OCI-LY7 (cell line): ENCODE data around the gene SATL1. TPM values are rescaled to one million over a fixed set of nuclear protein-coding genes. Genes with fewer than 3 reads are reported as not detected.
"Not testable (repeated sequence)": the region's sequence is repeated elsewhere in the genome, so short reads cannot be mapped to it uniquely, and the experiment has no call there.

Experiments used
- Bru-seq: library from RNA; stranded (reverse); fragments of 400-500 nt; gene quantifications from one replicate; lab custom pipeline; 2021; lab: Mats Ljungman, UMichigan
- BruChase-seq, 2 experiments: library from RNA; stranded (reverse); fragments of 400-500 nt; gene quantifications; one replicate each; lab custom pipeline; 2021; lab: Mats Ljungman, UMichigan
- BruUV-seq: library from RNA; stranded (reverse); fragments of 400-500 nt; replicated peaks from 2 replicates; lab custom pipeline; 2021; lab: Mats Ljungman, UMichigan
- CTCF ChIA-PET: fragments of 300-600 bp; sonication (Branson Sonifier 250); formaldehyde crosslinking; loops from one replicate; lab custom pipeline; 2022; ENCODE audit warnings: antibody characterized with exemption; ENCODE audit not compliant: unreplicated experiment; lab: Charles Lee
- POLR2A ChIA-PET: fragments of 300-600 bp; sonication (Branson Sonifier 250); formaldehyde crosslinking; loops from one replicate; lab custom pipeline; 2022; ENCODE audit warnings: antibody characterized with exemption; lab: Charles Lee
- DNase-seq: peaks from one replicate; pipeline ENCODE4 v3.0.0-alpha.2; 2015; ENCODE audit warnings: low spot score
- H2AFZ ChIP-seq: fragments of 200-600 bp; sonication (generic), shearing (Covaris generic); 2 replicates; pipeline ENCODE4 v1.6.1; 2014; ENCODE audit warnings: mild to moderate bottlenecking, antibody characterized with exemption, low read length, moderate library complexity
- H3K27ac ChIP-seq: fragments of 200-600 bp; sonication (generic); 2 replicates; pipeline ENCODE4 v1.5.1; 2014; ENCODE audit warnings: mixed run types, low read depth, mild to moderate bottlenecking, moderate library complexity, low read length, inconsistent platforms; ENCODE audit not compliant: poor library complexity, severe bottlenecking
- H3K36me3 ChIP-seq: fragments of 200-600 bp; sonication (generic); 2 replicates; pipeline ENCODE4 v1.6.1; 2014; ENCODE audit warnings: mild to moderate bottlenecking, antibody characterized with exemption, low read length, moderate library complexity, mixed read lengths; ENCODE audit not compliant: insufficient read depth
- H3K4me1 ChIP-seq: fragments of 200-600 bp; sonication (generic); 2 replicates; pipeline ENCODE4 v1.5.1; 2014; ENCODE audit warnings: mild to moderate bottlenecking, low read length; ENCODE audit not compliant: insufficient read depth, poor library complexity, severe bottlenecking
- H3K4me2 ChIP-seq: fragments of 200-600 bp; sonication (generic); 2 replicates; pipeline ENCODE4 v1.6.1; 2014; ENCODE audit warnings: mild to moderate bottlenecking, low read length
- H3K4me3 ChIP-seq: fragments of 200-600 bp; sonication (generic); 2 replicates; pipeline ENCODE4 v1.5.1; 2014; ENCODE audit warnings: mild to moderate bottlenecking, low read depth, low read length; ENCODE audit not compliant: poor library complexity, severe bottlenecking
- H3K79me2 ChIP-seq: fragments of 200-600 bp; sonication (generic); 2 replicates; pipeline ENCODE4 v1.6.1; 2016; ENCODE audit warnings: low read depth, mild to moderate bottlenecking, low read length, moderate library complexity, mixed read lengths; ENCODE audit not compliant: insufficient read depth
- H3K9me2 ChIP-seq: fragments of 200-600 bp; sonication (generic); 2 replicates; pipeline ENCODE4 v1.6.1; 2016; ENCODE audit warnings: mild to moderate bottlenecking, low read length, mixed read lengths; ENCODE audit not compliant: insufficient read depth
- H3K9me3 ChIP-seq: fragments of 200-600 bp; sonication (generic); 2 replicates; pipeline ENCODE4 v1.6.1; 2014; ENCODE audit warnings: mild to moderate bottlenecking, mixed run types, low read length, mixed read lengths
- H4K20me1 ChIP-seq: fragments of 200-600 bp; sonication (generic); 2 replicates; pipeline ENCODE4 v1.6.1; 2014; ENCODE audit warnings: mild to moderate bottlenecking, antibody characterized with exemption, low read length, moderate library complexity, mixed read lengths; ENCODE audit not compliant: insufficient read depth
- CTCF ChIP-seq: fragments of 200-600 bp; sonication (generic); conservative IDR thresholded peaks from 2 replicates; pipeline ENCODE4 v1.5.1; 2014; ENCODE audit warnings: mild to moderate bottlenecking, antibody characterized with exemption, low read length, moderate library complexity, mixed read lengths
- EZH2phosphoT487 ChIP-seq: fragments of 200-600 bp; sonication (generic); IDR thresholded peaks from 2 replicates; pipeline ENCODE4 v1.6.1; 2018; ENCODE audit warnings: low read depth, borderline replicate concordance, mild to moderate bottlenecking, mixed run types, antibody characterized with exemption, low read length, moderate library complexity, mixed read lengths
- intact Hi-C: fragments of 100-400 bp; cut with micrococcal nuclease; formaldehyde crosslinking; loops from one replicate; pipeline ENCODE4 v1.10.0; 2022; ENCODE audit not compliant: unreplicated experiment
- long read RNA-seq: library from polyadenylated mRNA; stranded (forward); transcript quantifications from one replicate; pipeline ENCODE4 v2.0.0, GENCODE V29; 2022
- total RNA-seq, 2 experiments: library from RNA; depleted of rRNA in 1 of 2; stranded (reverse); fragments of >200 nt in 1 of 2; shearing (Covaris generic) in 1 of 2; gene quantifications; 2 replicates each; pipeline ENCODE4 v1.2.3, GENCODE V29; 2014 to 2022

The SATL1 gene
- total RNA-seq (2014; rRNA removed; shearing (Covaris generic)) (0.08 TPM in 1 of 2 replicates, not detected in the other), total RNA-seq (2022) (0.17 TPM in 1 of 2 replicates, not detected in the other), Bru-seq, nascent RNA (percentile 19 among the genes with signal in this experiment), BruChase-seq, experiment 1, labeled RNA remaining after a 6-hour chase (percentile 14 among the genes with signal in this experiment), BruChase-seq, experiment 2, labeled RNA remaining after a 2-hour chase (percentile 17 among the genes with signal in this experiment)
- long read RNA-seq, partial matches to known transcripts: 0 of 1 reads
- long read RNA-seq, other reads (novel, unspliced or antisense): 1 of 1 reads

- Histone ChIP-seq H3K9me3 (no peaks in the 10 kb centered on the region), H3K4me3 (peak within 1 kb of the TSS; percentile 87), H4K20me1 (no peaks in the 10 kb centered on the region), H3K4me1 (peaks cover 3% of the 10 kb centered on the region), H3K9me2 (no peaks in the 10 kb centered on the region), H3K4me2 (peak within 1 kb of the TSS; percentile 79), H2AFZ (peak within 1 kb of the TSS; percentile 72), H3K79me2 (peaks cover 26% of the 10 kb centered on the region), H3K36me3 (peaks cover 6% of the 10 kb centered on the region; the same call in 1 of the 2 replicates), H3K27ac (peak within 1 kb of the TSS; percentile 27)
- no peak for TF ChIP-seq EZH2phosphoT487
- TF ChIP-seq CTCF: no peak
- no TSS peak for BruUV-seq
- ChIA-PET POLR2A (interaction anchor here (0.7 to 1.7 kb wide), 2 partner anchors 105 to 133 kb away, joined by 3 to 7 read pairs; no protein-coding TSS in a partner anchor), CTCF (no interaction called here)
- intact Hi-C loops: loop anchor here (2.0 kb wide), 1 partner anchor 135 kb away; the partner anchor contains the start of gene POF1B
- peak; percentile 58 for DNase-seq
Observed at GRCh38 chrX:85243761-85244449, at the start of gene SATL1, which contains the start of gene ZNF711. Gene SATL1 (minus strand): TSS chrX:85243779. CDS start chrX:85108968, 134,811 bp downstream. Gene ZNF711 (plus strand): TSS chrX:85243991. CDS start chrX:85247573, 3,582 bp downstream.

- CTCF ChIA-PET: no interaction called here
Observed at GRCh38 chrX:85288992-85289723, 45.6 kb upstream of the SATL1 start.

GRCh38 chrX:85285286-85285685 lies 41.7 kb upstream of the SATL1 start:
- POLR2A ChIA-PET, H3K4me2 ChIP-seq, H3K27ac ChIP-seq, H3K9me2 ChIP-seq, H4K20me1 ChIP-seq, DNase-seq, H3K9me3 ChIP-seq, CTCF ChIA-PET, H2AFZ ChIP-seq, H3K4me1 ChIP-seq, H3K36me3 ChIP-seq, BruUV-seq, H3K4me3 ChIP-seq, H3K79me2 ChIP-seq, intact Hi-C loops: not testable (repeated sequence)

More at GRCh38 chrX:85288992-85289723, 45.6 kb upstream of the SATL1 start:
- Histone ChIP-seq H3K36me3 (no peaks in the 10 kb centered on the region), H3K27ac (no peak overlapping the region), H4K20me1 (no peaks in the 10 kb centered on the region), H3K4me1 (no peaks in the 10 kb centered on the region), H3K9me2 (no peaks in the 10 kb centered on the region), H2AFZ (no peak overlapping the region), H3K79me2 (no peaks in the 10 kb centered on the region), H3K9me3 (no peaks in the 10 kb centered on the region), H3K4me2 (no peak overlapping the region), H3K4me3 (no peak overlapping the region)
- no TSS peak for BruUV-seq
- TF ChIP-seq CTCF (peak; percentile 50), EZH2phosphoT487 (no peak)
- POLR2A ChIA-PET: no interaction called here
- DNase-seq: no peak
- intact Hi-C loops: no loop called here
